ENCODE measurements around the gene TSSK6. TPM values are rescaled to one million over a fixed set of nuclear protein-coding genes. Genes with fewer than 3 reads are reported as not detected.

TSSK6 gene
- total RNA-seq, 1 donor from 2014 or later, result 4.6 TPM

GRCh38 chr19:19525611-19526380, 10.4 kb upstream of the TSSK6 start:
- TF ChIP-seq CTCF (IDR thresholded peaks at IDR 0.05) (no peak), EZH2 (IDR thresholded peaks at IDR 0.05) (no peak), EZH2phosphoT487 (IDR thresholded peaks at IDR 0.05) (no peak)
- Histone ChIP-seq H3F3A (ENCODE audit: low read depth) (peaks cover 3% of the 10 kb centered on the region), H2AFZ (replicated peaks) (no peak overlapping the region), H4K20me1 (ENCODE audit: low read depth) (peaks cover 79% of the 10 kb centered on the region), H3K4me2 (no peak overlapping the region), H3K27me3 (no peaks in the 10 kb centered on the region), H3K79me2 (ENCODE audit: low read depth) (peaks cover 56% of the 10 kb centered on the region), H3K9ac (no peak overlapping the region), H3K4me1 (peaks cover 9% of the 10 kb centered on the region), H3K4me3 (no peak overlapping the region), H3K36me3 (peaks cover 4% of the 10 kb centered on the region), H3K9me3 (ENCODE audit: low read depth) (no peaks in the 10 kb centered on the region), H3K27ac (no peak overlapping the region)
- Mint-ChIP-seq H3K27ac (peak overlapping the region; percentile 83), H3K9me3 (no peaks in the 10 kb centered on the region), H3K4me1 (peaks cover 44% of the 10 kb centered on the region), H3K27me3 (ENCODE audit: insufficient read depth, low read depth) (peaks cover 5% of the 10 kb centered on the region), H3K36me3 (peaks cover 6% of the 10 kb centered on the region), H3K4me3 (no peak overlapping the region)
- DNase-seq (ENCODE audit: low spot score), result no peak

GRCh38 chr19:19524053-19524452, 8.7 kb upstream of the TSSK6 start:
- Mint-ChIP-seq H3K27me3 (ENCODE audit: insufficient read depth, low read depth) (peaks cover 5% of the 10 kb centered on the region), H3K36me3 (peaks cover 19% of the 10 kb centered on the region), H3K4me1 (peaks cover 35% of the 10 kb centered on the region), H3K27ac (no peak overlapping the region), H3K4me3 (no peak overlapping the region), H3K9me3 (no peaks in the 10 kb centered on the region)
- H3K4me2 ChIP-seq, result no peak overlapping the region
- H3F3A ChIP-seq (ENCODE audit: low read depth), result peaks cover 3% of the 10 kb centered on the region
- H3K27ac ChIP-seq, result no peak overlapping the region
- no peak overlapping the region for H3K4me3 ChIP-seq
- H3K9ac ChIP-seq, result no peak overlapping the region
- H4K20me1 ChIP-seq (ENCODE audit: low read depth), result peaks cover 77% of the 10 kb centered on the region
- peaks cover 4% of the 10 kb centered on the region for H3K36me3 ChIP-seq
- DNase-seq (ENCODE audit: low spot score), result no peak
- TF ChIP-seq EZH2phosphoT487 (IDR thresholded peaks at IDR 0.05), result no peak
- TF ChIP-seq EZH2 (IDR thresholded peaks at IDR 0.05), result no peak
- TF ChIP-seq CTCF (IDR thresholded peaks at IDR 0.05), result no peak
- H3K79me2 ChIP-seq (ENCODE audit: low read depth), result peaks cover 73% of the 10 kb centered on the region
- peaks cover 9% of the 10 kb centered on the region for H3K4me1 ChIP-seq
- no peaks in the 10 kb centered on the region for H3K9me3 ChIP-seq (ENCODE audit: low read depth)
- H2AFZ ChIP-seq (replicated peaks), result no peak overlapping the region
- no peaks in the 10 kb centered on the region for H3K27me3 ChIP-seq

- Mint-ChIP-seq H3K27me3 (ENCODE audit: insufficient read depth, low read depth) (peaks cover 2% of the 10 kb centered on the region), H3K4me3 (no peak overlapping the region), H3K9me3 (no peaks in the 10 kb centered on the region), H3K27ac (no peak overlapping the region), H3K36me3 (peaks cover 19% of the 10 kb centered on the region), H3K4me1 (peaks cover 32% of the 10 kb centered on the region)
- no peak for DNase-seq (ENCODE audit: low spot score)
- peaks cover 82% of the 10 kb centered on the region for H3K79me2 ChIP-seq (ENCODE audit: low read depth)
- H4K20me1 ChIP-seq (ENCODE audit: low read depth), result peaks cover 70% of the 10 kb centered on the region
- H3K36me3 ChIP-seq, result peaks cover 4% of the 10 kb centered on the region
- TF ChIP-seq CTCF (IDR thresholded peaks at IDR 0.05), result no peak
- no peak overlapping the region for H3K9ac ChIP-seq
- H2AFZ ChIP-seq (replicated peaks), result no peak overlapping the region
- H3K4me1 ChIP-seq, result peaks cover 9% of the 10 kb centered on the region
- no peak overlapping the region for H3K4me2 ChIP-seq
- no peaks in the 10 kb centered on the region for H3K9me3 ChIP-seq (ENCODE audit: low read depth)
- H3K27ac ChIP-seq, result no peak overlapping the region
- H3K27me3 ChIP-seq, result no peaks in the 10 kb centered on the region
- H3F3A ChIP-seq (ENCODE audit: low read depth), result no peaks in the 10 kb centered on the region
- H3K4me3 ChIP-seq, result no peak overlapping the region
Measured at GRCh38 chr19:19523177-19523576, 7.8 kb upstream of the TSSK6 start.
